ENCODE measurements around the gene PRKCA.

The PRKCA gene

DNA sequence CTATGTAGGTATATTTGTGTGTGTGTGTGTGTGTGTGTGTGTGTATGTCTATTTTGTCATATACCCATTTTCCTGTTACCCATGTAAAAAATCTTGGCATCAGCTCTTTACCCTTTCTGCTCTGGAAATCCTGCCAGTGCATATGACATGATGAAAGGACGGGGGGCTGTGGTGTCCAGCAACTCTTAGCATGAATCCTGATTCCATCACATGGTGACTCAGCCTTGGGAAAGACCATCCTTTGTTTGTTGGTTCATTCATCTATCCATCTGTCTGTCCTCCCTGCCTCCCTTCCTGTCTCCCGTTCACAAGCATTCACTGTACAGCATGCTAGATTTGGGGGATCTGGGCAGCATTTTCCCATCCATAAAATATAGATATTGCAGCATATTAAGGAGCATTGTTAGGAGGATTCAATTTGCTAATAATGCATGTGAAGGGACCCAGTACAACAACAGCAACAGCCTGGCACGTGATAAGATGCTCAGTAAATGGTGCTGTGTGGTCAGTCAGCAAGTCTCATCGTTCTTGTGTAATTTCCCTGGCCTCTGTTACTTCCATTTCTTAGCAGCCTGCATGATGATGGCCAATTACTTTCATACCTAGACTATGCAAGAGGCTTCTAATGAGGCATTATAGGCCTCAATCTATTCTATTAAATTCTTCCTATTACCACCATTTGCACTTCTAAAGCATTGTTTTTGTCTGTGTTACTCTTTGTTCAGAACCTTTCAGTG is 191.0 kb downstream of the PRKCA start:
- peak in 1 of 2 experiments; percentile 61 for DNase-seq

DNA sequence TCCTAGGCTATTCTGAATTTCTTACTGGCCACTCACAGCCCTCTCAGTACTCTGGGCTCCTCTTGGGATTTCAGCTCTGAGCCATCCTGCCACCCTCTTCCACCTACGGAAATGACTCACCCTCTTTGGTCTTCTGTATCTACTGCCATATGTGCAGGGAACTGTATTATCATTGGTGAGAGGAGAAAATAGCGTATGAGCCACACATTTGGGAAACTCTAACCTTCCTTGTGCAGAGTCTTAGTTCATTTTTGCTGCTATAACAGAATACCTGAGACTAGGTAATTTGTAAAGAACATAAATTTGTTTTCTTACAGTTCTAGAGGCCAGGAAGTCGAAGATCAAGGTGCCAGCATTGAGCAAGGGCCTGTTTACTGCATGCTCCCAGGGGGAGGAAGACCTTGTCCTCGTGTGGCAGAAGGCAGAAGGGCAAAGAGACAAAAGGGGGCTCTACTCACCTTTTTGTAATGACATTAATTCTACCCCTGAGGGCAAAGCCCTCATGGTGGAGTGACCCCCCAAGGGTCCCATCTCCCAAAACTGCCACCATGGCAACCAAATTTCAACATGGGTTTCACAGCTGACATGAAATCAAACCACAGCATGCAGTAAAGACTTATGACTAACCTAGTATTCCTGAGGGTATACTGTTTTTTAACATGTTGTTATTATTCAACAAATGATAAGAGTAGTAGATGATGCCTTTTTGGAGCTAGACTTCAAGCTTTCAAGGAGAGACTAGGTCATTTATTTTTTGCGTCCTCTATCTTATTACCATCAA is 191.8 kb downstream of the PRKCA start:
- DNase-seq, result peak; percentile 96 to 97

- DNase-seq, result no peak
Measured at GRCh38 chr17:66495035-66495434, 192.6 kb downstream of the PRKCA start.

DNA sequence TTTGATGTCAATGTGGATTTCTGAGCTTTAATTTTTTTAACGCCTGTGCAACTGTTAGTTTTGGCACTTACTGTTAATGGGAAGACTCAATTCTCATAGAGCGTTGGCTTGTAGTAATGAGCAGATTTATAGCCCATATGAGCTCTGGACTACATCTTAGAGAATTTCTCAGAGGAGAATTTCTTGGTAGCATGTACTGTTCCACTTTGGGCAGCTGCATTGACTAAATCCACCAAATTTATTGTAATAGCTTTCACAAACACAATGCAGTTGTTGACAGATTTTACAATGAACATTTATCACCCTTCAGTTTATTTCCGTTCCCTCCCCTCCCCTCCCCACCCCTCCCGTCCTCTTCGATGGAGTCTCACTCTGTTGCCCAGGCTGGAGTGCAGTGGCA is 193.9 kb downstream of the PRKCA start:
- no peak for DNase-seq

- DNase-seq, result no peak
Measured at GRCh38 chr17:66498580-66498979, 196.2 kb downstream of the PRKCA start.

DNA sequence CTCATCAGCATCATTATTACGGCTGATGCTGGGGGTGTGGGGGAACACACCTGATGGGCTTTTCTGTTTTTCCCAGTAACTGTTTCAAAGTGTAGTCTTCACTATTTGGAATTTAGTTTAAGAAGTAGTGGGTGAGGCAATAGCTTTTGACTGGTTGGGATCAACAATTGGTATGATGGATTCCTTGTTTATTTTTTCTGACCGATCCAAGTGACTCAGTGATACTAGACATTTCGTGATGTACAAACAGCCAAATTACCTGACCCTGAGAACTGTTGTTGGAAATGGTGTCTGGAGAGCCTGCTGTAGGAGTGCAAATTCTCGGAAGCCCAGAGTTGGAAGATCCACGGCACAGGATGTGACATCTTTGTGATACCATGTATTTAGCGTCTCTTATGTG is 204.2 kb downstream of the PRKCA start:
- no peak for DNase-seq

- DNase-seq, result peak in 1 of 2 experiments; percentile 27
Measured at GRCh38 chr17:66507103-66507923, 204.9 kb downstream of the PRKCA start.

GRCh38 chr17:66507982-66508760 is 205.8 kb downstream of the PRKCA start:
- no peak for DNase-seq

GRCh38 chr17:66508896-66509844 is 206.8 kb downstream of the PRKCA start:
- DNase-seq, result no peak

DNA sequence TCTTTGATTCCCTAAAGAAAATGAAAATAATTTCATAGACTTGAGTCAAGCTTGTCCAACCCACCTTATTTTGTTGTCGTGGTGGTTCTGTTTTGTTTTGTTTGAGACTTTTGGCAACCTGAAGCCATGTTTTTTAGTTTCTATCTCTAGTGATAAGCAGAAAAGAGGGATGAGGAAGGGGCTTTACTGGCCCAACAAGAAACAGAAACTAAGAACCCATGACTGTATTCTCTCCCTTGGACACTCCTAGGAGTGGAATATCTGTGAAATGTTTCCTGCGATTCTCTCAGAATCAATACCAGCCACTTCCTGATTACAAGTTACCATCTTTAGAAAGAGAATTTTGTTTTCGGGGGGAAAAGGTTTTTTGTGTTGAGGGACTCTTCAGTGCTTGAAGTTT is 207.5 kb downstream of the PRKCA start:
- DNase-seq, result no peak

- DNase-seq, result no peak
Measured at GRCh38 chr17:66511135-66511534, 208.7 kb downstream of the PRKCA start.

DNA sequence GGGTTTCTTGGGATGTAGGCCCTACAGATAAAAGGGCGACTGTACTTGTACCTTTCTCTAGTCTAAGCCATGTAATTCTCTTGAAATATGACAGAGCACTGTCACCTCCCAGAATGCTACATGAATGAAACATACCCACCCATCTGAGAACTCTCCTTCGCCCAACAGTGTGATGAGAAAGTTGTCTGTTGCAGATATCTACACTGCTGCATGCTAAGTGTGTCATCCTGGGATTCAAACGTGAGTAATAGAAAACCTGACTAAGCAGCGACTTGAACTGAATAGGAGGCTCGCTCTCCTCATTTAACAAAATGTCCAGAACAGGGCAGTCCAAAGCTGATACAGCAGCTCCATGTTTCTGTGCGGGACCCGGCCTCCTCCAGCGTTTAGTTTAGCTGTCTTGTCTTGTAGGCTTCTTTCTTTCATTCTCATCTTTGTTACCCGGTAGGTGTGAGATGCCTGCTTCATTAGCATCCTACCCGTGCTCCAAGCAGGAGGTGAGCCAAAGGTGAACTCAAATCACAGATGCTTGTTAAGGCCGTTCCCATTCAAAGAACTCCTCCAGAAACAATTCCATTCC is 211.9 kb downstream of the PRKCA start:
- DNase-seq, result no peak

- no peak for DNase-seq
Measured at GRCh38 chr17:66515974-66516373, 213.6 kb downstream of the PRKCA start.

DNA sequence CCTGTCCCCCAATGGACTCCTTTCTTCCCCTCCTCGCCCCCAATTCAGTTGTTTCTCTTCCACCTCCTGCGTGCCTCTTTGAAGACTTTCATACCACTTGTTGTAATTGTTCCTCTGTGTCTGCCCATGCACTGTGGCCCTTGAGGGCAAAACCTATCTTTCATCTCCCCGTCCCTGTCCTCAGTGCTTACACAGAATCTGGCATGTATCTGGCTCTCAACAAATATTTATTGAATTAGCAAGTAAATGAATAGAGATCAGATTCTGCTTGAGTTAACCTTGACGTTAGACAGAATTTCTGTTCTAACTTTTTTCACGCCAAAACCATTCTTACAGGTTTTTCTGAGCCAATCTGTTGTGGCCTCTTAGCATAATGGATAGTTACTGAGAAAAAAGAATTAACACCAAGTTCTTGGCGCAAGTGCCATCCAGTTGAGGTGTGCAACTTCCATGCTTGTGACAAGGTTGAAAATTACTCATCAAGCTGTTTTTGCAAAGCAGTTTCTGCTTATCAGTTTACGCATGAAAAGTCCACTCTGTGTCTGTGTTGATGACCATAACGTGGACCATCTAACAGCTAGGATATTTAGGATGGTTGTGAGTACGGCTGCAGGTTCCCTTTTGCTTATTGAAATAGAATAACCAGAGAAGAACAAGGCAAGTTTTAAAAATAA is 215.1 kb downstream of the PRKCA start:
- no peak for DNase-seq

- DNase-seq, result no peak
Measured at GRCh38 chr17:66518108-66518507, 215.7 kb downstream of the PRKCA start.

DNA sequence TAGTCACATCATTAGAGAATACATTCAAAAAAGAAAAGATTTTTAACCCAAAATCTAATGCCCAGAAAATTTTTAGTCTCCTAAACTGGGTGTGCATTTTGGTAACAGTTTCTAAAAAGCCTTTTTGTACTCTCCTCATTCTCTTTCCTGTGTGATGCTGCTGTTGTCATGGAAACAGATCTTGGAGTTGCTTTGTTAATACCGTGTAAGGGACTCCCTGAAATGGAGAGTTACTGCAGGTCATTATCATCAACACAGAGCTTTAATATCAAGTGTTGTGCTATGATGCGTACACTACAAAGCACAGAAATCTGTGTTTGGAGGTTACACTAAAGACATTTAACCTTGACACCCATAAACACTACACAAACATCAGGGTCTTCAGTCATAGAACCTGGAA is 216.3 kb downstream of the PRKCA start:
- no peak for DNase-seq

GRCh38 chr17:66519154-66519553 is 216.7 kb downstream of the PRKCA start:
- no peak for DNase-seq

DNA sequence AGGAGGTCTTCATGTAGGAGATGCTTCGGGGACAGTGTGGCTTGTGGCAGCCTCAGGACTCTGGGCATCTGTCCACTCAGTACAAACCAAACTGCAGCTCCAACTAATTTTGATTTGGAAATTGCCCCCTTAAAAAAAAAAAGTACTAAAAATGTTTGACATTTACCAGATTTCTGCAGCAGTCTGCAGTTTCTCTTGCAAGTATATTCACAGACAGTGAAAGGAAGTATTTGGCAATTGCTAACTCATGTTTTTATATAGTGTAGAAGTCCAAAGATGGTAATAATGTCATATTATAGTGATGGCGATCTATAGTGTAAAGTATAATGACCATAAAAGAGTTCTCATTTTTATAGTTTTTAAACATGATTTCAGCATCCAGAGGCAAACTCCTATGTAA is 218.6 kb downstream of the PRKCA start:
- DNase-seq, result no peak

- DNase-seq, result no peak
Measured at GRCh38 chr17:66522591-66523272, 220.3 kb downstream of the PRKCA start.

Measured in Kasumi-1 (cell line).